GM19452 (cell line): ENCODE results near the gene MROH9.
"Not testable (repeated sequence)": the region's sequence is repeated elsewhere in the genome, so short reads cannot be mapped to it uniquely, and the experiment has no call there.

ENCODE experiments used
- ATAC-seq: cut with Tn5 transposase; IDR thresholded peaks from one replicate; pipeline ENCODE4 v1.9.1; 2021; ENCODE audit not compliant: unreplicated experiment

MROH9 gene

GRCh38 chr1:170935231-170935630, at the start of gene MROH9:
Gene MROH9, plus strand, starts transcription at chr1:170935534. Its CDS starts 10,023 bp downstream, at chr1:170945557.
- no peak for ATAC-seq

- no peak for ATAC-seq
Measured at GRCh38 chr1:170885551-170885950, 49.8 kb upstream of the MROH9 start.

- no peak for ATAC-seq
Measured at GRCh38 chr1:170886460-170886859, 48.9 kb upstream of the MROH9 start.

GRCh38 chr1:170887726-170888125, 47.6 kb upstream of the MROH9 start:
- no peak for ATAC-seq

- ATAC-seq = no peak
Measured at GRCh38 chr1:170891872-170892271, 43.5 kb upstream of the MROH9 start.

GRCh38 chr1:170893655-170894297, 41.6 kb upstream of the MROH9 start:
- ATAC-seq = no peak

GRCh38 chr1:170903961-170904360, 31.4 kb upstream of the MROH9 start:
- no peak for ATAC-seq

- no peak for ATAC-seq
Measured at GRCh38 chr1:170908942-170909341, 26.4 kb upstream of the MROH9 start.

- no peak for ATAC-seq
Measured at GRCh38 chr1:170910273-170910672, 25.1 kb upstream of the MROH9 start.

- no peak for ATAC-seq
Measured at GRCh38 chr1:170917373-170917772, 18.0 kb upstream of the MROH9 start.

- not testable (repeated sequence) for ATAC-seq
Measured at GRCh38 chr1:170924656-170925055, 10.7 kb upstream of the MROH9 start.

GRCh38 chr1:170927955-170928840, 7.1 kb upstream of the MROH9 start:
- ATAC-seq = no peak

- ATAC-seq = no peak
Measured at GRCh38 chr1:170929412-170929834, 5.9 kb upstream of the MROH9 start.

GRCh38 chr1:170929835-170930554, 5.3 kb upstream of the MROH9 start:
- ATAC-seq = peak; percentile 86

GRCh38 chr1:170931650-170932049, 3.7 kb upstream of the MROH9 start:
- ATAC-seq = no peak

- ATAC-seq = no peak
Measured at GRCh38 chr1:170932236-170932635, 3.1 kb upstream of the MROH9 start.

GRCh38 chr1:170938281-170938680, 2.9 kb downstream of the MROH9 start:
- ATAC-seq = no peak

GRCh38 chr1:170939476-170939875, 4.1 kb downstream of the MROH9 start:
- ATAC-seq = no peak

- not testable (repeated sequence) for ATAC-seq
Measured at GRCh38 chr1:170951744-170952143, 16.4 kb downstream of the MROH9 start.

GRCh38 chr1:170959385-170959784, 24.1 kb downstream of the MROH9 start:
- no peak for ATAC-seq

GRCh38 chr1:170964506-170964905, 29.2 kb downstream of the MROH9 start:
- no peak for ATAC-seq
